T-helper 2 cell treated with Interferon-gamma antibody and Interleukin-4, amounts not matched to agents 100 ng/mL and 5 ng/mL, for 36 hours (primary cell): Measurements from ENCODE around the gene DNAJB5. TPM values are rescaled to one million over a fixed set of nuclear protein-coding genes. Genes with fewer than 3 reads are reported as not detected.
"Not testable (repeated sequence)": the region's sequence is repeated elsewhere in the genome, so short reads cannot be mapped to it uniquely, and the experiment has no call there.

Experiments used
- intact Hi-C: fragments of 100-400 bp; cut with micrococcal nuclease; formaldehyde crosslinking; loops from one replicate; pipeline ENCODE4 v1.15.1; 2023
- total RNA-seq: library from RNA; stranded (reverse); gene quantifications from 2 replicates; pipeline ENCODE4 v1.2.3, GENCODE V29; 2022

The DNAJB5 gene
- total RNA-seq, 1 donor from 2014 or later, result 4.2 TPM

DNA sequence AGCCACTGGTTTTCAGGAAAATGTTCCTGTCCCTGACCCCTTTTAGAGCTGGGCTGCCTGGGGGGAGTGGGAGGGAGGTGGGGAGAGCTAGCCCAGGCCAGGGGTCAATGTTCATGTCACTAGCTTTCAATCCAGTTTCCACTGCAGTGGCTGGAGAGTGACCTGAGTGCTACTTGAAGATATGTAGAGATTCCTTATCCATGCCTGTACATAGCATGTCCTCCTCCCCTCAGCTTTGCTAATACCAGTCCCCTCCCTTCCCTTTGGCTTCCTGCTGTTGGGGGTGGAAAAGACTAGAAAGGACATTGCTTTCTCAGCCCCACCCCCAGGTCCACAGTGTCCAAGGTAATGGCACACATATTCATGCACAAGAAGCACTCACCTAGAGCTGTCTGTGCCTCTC, 7.8 kb downstream of the DNAJB5 start:
- intact Hi-C loops, result no loop called here

DNA sequence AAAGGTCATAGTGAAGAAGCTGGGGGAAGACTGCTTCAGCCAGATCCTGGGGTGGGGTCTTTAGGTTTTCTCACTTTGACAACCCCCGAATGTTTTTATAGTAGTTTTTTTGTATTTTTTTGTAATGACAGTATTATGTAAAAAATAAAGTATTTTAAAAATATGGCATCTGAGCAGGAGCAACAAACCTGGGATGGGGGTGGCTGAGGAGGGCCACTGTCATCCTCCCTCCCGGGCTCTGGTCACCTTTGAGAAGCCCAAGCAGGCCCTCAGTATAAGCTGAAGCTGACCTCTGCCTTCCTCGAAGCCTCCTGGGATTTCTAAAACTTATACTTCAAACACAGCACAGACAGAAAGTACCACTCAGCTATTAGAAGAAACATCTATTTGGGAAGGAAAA, 8.7 kb downstream of the DNAJB5 start:
- intact Hi-C loops, result no loop called here

DNA sequence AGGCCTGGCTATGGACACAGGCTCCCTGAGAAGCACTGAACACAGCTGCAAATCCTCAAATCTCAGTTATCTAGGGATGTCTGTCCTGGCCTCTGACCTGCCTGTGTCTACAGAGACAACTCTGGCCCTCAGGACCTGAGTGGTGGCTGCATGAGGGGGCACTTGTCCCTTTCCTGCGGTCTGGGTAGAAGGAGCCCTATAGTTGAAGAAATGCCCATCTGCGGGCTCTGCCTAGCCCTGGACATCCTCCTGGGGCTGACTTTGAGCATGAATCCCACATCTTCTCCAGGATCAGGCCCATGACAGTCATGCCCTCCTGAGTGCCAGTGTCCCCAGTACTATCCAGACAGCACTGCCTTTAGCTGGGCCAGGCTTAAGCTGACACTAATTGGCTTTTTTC, 10.0 kb downstream of the DNAJB5 start:
- intact Hi-C loops, result no loop called here

DNA sequence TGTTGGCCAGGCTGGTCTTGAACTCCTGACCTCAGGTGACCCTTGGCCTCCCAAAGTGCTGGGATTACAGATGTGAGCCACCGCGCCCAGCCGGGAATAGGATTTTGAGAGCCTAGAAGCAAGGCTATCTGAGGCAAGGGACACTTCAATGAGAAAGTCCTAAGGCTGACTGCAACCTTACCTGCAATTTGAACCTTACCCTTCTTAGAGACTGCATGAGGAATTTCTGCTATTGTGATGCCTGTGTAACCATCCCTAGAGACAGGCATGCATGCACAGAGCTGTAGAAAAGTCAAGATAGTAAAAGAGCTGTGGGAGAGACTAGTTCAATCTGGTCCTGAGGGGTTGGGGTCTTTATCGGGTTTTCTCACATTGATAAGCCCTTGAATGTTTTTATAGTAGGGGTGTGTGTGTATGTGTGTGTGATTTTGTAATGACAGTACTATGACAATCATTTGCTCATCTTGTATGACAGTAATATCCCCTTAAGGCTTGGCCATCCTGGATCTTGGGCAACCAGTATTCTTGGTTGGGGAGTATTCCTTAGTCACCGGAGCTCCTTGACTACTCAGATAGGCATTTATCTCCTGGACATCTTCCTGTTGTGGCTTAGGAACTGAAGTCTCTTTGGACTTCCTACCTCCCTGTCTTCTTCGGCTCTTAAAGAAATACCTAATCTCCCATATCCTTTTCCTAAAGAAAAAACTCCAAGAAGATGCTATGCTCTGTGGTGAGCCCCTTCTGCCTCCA, 11.2 kb downstream of the DNAJB5 start:
- intact Hi-C loops, result no loop called here

DNA sequence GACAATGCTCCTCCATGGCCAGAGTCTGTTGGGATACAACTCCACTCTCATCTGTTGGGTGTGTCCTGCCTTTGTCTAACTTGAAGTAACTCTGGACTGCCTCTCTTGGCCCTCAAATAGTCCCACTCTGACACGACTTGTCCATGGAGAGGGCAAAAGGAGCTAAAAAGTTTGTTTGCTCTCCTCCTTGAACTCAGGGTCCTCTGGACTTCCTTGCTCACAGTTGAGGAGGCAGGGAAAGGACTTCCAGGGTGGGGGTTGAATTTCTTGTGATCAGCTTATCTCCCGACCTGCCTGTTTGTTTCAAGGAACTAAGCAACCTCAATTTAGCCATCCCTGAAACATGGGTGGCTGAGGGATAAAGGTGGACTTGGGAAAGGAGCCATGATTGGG, 11.7 kb downstream of the DNAJB5 start:
- intact Hi-C loops, result no loop called here

DNA sequence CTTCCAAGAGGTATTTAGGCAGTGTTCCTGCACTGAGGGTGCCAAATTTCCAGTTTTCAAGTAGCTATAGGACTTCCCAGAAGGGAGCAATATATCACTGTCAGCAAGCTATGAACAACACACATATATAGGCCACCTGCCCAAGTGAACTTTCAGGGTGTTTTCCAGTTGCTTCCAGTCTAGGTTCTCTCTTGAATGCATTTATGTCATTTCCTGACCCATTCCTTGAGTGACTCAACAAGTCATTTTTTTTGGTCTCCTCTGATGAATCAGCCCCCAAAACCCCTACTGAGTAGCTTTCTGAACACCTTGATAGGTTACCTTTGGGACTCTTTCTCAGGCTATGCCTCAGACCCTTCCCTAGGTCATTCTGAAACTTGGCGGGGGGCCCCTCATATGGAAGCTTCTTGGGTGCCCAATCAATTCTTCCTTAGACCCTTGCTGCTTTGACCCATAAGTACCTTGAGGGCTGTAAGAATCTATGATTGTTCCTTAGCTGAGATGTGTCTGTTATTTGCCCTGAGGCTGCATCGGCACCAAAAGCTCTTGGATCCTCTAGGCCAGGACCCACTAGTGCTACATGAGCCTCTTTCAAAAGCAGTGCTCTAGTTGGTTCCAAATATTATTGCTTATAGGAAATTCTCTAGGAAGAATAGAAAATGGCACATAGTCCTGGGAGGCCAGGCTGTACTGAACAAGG, 12.4 kb downstream of the DNAJB5 start:
- intact Hi-C loops, result no loop called here

DNA sequence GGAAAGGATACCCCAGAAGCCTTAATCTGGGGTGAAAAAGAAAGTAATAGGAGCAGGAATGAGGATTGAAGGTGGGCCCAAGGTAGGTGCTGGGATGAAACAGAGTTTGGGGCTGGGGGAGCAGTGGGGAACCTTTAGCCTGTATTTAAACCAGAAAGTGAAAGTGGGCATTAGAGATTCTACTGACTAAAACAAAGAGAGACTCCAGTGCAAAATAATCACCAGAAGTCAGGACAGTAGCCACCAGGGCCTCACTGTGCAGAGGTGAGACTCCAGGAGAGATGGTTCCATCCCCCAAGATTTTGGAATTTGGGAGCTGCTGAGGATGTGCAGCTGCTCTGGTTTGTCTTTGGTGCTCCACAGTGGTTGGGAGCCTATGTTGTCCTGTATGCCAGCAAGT, 13.1 kb downstream of the DNAJB5 start:
- intact Hi-C loops, result no loop called here

DNA sequence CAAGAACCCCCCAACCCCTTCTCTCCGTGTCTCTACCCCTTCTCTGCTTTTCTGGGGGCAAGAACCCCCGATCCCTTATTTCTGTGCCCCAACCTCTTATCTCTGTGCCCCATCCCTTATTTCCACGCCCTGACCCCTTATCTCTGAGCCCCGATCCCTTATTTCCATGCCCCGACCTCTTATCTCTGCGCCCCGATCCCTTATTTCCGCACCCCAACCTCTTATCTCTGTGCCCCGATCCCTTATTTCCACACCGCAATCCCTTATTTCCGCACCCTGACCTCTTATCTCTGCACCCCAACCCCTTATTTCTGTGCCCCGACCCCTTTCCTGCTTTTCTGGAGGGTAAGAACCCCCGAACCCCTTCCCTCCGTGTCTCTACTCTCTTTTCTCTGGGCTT, 14.8 kb downstream of the DNAJB5 start:
- intact Hi-C loops, result not testable (repeated sequence)

DNA sequence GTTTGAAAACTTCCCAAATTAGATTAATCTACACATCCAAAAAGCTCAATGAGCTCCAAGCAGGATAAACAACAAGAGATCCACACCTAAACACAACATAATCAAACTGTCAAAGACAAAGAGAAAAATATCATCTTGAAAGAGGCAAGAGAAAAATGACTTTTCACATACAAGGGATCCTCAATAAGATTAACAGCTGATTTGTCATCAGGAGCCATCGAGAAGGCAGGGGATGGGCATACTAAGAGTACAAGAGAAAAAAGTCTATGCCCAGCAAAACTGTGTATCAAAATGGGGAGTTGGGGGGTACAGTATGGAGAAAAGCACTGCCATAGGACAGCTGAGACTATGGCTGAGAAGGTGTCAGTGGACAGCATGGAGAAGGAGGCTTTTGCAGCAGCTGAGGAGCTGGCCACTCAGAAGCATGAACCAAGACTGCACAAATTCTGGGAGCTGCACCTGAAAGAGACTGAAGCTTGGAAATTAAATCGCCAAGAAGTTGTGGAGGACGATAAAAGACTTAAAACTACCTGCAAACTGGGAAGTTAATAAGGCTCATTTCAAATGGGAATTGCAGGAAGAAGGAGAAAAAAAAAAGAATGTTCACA, 20.9 kb downstream of the DNAJB5 start:
- intact Hi-C loops, result no loop called here

DNA sequence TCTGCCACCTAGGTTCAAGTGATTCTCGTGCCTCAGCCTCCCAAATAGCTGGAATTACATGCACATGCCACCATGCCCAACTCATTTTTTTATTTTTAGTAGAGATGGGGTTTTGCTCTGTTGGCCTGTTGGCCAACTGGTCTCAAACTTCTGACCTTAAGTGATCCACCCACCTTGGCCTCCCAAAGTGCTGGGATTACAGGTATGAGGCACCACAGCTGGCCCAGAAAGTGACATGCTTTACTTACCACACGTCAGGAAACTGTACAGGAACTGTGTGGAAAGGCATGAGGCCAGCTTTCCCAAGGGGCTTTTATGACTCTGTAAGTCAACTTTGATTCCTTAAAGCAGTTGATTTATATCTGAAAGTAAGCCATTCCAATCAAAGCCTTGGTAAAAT, 25.0 kb downstream of the DNAJB5 start:
- intact Hi-C loops, result no loop called here

DNA sequence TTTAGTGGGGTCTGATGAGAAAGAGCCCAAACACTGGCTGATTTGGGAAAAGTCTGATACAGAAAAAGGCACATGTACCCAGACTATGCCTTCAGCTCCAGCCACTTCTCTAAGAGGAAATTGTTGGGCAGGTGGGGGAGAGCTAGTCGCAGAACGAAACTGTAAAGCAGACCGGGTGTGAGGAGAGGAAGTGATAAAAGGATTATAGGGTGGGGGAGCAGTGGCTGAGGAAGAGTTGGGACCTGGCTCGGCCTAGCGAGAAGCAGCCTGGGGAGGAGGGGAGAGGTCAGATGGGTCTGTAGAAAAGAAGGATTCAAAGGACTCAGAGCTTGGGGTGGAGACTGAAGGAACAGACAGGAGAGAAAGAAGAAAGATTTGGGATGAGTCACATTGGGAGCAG, 33.9 kb downstream of the DNAJB5 start:
- intact Hi-C loops, result not testable (repeated sequence)

DNA sequence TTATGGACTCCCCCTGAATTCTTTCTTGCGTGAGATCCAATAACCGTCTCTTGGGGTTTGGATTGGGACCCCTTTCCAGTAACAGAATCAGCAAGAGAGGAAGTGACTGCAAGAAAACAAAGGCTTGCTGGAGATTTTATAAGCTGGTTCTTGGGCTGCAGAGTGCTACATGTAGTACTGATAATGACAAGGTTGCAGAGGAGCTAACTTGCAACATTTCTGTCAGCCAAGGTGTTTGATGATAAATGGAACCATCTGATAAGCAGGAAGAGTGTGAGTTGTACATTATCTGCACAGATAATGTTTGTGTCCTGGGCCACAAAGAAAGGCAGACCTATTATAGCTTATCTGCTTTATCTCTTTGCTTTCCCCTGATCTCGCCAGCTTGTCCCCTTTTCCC, 37.1 kb downstream of the DNAJB5 start:
- intact Hi-C loops, result no loop called here

DNA sequence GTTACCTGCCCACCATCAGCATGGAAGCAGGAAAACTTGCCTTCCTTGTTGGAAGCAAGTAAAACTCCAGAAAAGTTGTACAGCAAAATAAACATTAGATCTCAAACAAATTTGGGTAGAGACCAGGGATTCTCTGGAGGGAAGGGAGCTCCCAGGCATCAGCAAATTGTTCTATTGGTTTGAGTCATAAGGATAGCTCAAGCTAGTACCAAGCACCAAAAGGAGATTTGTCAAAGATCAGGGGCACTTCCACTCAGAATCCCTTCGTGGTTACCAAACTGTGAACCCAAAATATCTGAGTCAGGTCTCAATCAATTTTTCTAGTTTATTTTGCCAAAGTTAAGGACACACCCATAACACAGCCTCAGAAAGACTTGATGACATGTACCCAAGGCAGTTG, 37.8 kb downstream of the DNAJB5 start:
- intact Hi-C loops, result no loop called here

DNA sequence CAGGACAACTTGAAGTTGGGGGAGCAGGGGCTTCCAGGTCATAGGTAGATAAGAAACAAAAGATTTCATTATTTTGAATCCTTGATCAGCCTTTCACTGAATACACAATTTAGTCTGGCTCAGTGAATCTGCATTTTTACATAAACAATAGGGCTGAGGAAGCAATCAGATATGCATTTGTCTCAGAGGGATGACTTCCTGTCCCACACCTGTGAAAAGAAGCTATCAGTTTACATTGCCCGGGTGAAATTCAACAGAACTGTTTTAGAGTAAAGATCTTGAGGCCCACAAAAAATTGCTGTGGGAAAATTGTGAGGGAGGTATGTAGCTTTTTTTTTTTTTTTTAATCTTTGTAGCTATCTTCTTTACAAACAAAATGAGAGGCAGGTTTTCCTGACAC, 38.3 kb downstream of the DNAJB5 start:
- intact Hi-C loops, result no loop called here

DNA sequence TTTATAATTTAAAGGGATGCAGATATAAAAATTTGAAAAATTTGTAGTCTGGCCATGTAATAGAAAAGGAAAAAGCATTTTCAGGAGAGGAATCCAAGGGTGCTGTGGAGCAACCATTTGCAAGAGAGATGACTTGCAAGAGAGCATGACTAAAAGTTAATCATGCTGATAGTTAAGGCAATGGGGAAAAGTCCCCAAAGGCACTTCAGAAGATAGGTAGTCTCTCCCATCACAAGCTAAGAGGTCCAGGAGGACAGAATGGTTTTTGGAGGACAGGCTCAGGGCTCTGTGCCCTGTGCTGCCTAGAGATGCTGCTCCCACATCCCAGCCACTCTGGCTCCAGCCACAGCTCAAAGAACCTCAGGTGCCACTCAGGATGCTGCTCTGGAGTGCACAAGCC, 38.8 kb downstream of the DNAJB5 start:
- intact Hi-C loops, result no loop called here

DNA sequence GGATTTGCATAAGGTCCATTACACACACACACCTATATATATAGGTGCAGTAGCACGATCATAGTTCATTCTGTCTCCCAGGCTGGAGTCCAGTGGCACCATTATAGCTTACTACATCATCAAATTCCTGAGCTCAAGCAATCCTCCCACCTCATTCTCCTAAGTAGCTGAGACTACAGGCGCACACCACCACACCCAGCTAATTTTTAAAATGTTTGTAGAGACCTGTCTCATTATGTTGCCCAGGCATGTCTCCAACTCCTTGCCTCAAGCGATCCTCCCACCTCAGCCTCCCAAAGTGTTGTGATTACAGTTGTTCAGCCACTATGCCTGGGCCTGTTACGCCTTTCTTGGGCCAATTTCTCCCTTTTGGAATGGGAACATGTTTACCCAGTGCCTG, 39.7 kb downstream of the DNAJB5 start:
- intact Hi-C loops, result no loop called here

DNA sequence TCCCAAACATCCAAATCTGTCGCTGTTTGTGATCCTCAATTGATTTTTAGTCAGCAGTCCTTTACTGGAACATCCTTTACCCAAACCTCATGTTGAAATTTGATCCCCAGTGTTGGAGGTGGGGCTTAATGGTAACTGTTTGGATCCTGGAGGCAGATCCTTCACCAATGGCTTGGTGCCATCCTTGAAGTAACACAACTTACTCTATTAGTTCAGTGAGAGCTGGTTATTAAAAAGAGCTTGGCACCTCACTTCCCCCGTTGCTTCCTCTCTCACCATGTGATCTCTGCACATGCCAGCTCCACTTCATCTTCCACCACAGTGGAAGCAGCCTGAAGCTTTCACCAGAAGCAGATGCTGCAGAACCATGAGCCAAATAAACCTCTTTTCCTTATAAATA, 40.3 kb downstream of the DNAJB5 start:
- intact Hi-C loops, result no loop called here

DNA sequence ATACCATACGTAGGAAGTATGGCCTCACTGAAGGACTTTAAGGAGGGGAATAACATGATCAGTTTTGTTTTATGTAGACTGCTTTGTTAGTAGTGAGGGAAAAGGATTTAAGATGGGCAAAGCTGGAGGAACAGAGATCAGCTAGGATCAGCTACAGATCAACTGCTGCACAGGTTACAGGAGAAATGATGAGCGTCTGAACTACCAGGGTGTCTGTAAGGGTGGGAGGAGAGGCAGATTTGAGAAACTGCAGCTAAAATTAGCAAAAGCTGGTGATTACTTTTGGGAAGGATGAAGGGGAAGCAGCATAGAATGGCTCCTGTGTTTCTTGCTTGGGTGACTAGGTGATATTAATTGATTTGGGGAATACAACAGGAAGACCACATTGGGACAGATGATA, 43.6 kb downstream of the DNAJB5 start:
- intact Hi-C loops, result no loop called here

DNA sequence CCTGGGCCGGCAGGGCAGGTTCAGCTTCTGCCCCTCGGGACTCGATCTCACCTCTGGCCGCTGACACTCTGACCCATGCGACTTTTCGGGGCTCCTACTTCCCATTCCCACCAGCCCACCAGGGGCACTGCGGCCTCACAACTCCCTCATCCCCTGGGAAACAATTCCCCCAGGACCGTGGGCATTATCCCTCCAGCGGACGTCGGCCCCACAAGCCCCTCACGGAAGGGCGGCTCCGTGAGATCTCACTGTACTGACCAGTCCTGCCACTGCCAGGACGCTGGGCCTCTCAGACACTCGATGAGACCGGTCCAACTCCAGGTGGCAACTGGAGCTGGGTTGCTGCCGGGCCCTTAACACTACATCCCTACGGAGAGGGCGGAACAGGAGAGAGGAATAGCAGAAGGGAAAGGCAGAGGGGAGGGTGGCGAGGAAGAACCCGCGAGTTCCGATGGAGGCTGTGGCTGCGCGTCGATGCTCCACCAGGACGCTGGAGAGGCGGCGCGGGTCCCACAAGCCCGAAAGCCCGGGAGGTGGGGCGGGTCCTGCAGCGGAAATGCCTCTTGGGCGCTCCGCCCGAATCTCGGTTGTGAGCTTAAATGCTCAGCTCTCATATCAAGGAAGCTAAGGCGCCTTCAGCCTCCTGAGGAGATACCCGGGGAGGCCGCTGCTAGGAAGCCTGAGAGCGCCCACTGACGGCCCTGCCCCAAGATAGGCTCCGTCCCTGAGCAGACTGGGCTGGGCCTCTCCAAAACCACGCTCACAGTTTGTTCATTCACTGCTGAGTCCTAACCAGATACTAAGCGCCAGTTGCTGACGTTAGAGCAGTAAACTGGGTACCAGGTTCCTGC, 46.5 kb downstream of the DNAJB5 start:
- intact Hi-C loops, result loop anchor here (5.0 kb wide), 1 partner anchor 49 kb away; the partner anchor contains the start of gene DNAJB5

DNA sequence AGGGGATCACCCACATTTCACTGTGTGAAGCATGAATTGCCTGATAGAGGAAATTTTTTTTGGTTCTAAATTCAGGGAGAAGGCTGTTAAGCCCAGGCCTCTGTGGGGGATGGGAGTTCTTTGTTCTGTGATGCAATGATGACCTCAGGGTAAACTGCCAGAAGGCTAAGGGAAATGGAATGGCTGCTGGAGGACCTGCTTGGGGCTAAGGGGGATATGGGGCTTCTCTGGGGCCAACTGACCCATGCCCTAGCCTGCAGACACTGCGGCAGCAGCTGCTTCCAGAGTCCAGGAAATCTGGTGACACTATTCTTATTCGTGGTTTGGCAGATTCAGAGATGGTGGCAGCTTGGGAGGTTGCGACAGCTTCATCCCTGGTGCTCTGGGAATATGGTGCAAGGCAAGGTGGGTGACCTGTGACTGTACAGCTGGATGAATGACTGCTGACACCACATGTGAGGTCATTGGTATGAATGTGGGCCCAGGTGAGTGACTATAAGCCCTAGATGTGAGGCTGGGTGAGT, 52.6 kb downstream of the DNAJB5 start:
- intact Hi-C loops, result no loop called here

DNA sequence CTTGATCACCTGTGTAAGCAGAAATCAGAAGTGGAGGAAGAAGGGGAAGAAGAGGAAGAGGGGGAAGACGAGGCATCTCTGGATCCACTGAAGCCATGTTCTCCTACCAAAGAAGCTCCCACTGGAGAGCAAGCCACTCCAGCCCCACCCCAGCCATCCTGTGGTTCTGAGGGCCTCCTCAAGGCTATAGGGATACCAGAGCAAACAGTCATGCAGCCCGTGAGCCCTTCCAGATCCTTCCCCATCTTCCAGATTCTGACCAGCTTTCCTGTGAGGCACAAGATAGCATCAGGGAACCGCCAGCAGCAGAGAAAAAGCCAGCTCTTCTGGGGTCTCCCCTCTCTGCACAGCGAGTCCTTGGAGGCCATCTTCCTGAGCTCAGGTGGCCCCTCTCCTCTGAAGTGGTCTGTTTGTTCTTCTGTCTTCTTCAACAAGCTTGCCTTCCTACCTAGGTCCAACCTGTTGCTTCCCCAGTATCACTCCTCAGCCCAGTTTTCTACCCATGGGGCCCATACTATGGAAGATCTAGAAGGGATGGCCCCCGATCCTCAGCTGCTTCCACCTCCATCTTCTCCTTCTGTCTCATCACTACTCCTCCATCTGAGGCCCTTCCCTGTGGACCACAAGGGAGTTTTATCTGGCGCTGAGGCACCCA, 53.5 kb downstream of the DNAJB5 start:
- intact Hi-C loops, result no loop called here
